OCI-LY1 (cell line): ENCODE measurements around the gene TMEM62.

Experiments used
- EZH2 ChIP-seq: fragments of 200-600 bp; sonication (generic), shearing (Covaris generic); IDR thresholded peaks from 2 replicates; pipeline ENCODE4 v1.8.0; 2017; ENCODE audit warnings: borderline replicate concordance, mixed run types, mild to moderate bottlenecking, antibody characterized with exemption, low read length, moderate library complexity, mixed read lengths
- TF ChIP-seq, protein P1 (sequence below): fragments of 200-600 bp; sonication (generic), shearing (Covaris generic); IDR thresholded peaks from 2 replicates; pipeline ENCODE4 v1.5.1; 2017; ENCODE audit warnings: mild to moderate bottlenecking, antibody characterized with exemption, low read length, moderate library complexity, mixed read lengths

DNA sequence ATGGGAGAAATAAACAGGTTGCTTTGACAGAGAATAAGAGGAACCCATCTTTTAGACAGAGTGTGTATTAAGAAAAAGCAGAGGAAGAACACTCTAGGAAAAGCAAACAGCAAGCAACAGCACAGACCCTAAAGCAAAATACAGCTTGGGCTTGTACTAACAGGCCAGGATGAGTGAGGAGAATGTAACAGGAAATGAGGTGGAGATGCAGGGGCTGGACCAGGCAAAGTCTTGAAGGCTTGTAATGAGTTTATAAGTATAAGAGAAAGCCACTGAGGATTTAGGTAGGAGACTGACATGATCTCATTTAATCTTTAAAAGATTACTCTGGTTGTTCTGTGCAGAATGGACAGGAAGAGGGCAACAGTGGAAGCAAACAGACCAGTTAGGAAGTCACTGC is 32.4 kb upstream of the TMEM62 start:
- TF ChIP-seq, protein P1, sequence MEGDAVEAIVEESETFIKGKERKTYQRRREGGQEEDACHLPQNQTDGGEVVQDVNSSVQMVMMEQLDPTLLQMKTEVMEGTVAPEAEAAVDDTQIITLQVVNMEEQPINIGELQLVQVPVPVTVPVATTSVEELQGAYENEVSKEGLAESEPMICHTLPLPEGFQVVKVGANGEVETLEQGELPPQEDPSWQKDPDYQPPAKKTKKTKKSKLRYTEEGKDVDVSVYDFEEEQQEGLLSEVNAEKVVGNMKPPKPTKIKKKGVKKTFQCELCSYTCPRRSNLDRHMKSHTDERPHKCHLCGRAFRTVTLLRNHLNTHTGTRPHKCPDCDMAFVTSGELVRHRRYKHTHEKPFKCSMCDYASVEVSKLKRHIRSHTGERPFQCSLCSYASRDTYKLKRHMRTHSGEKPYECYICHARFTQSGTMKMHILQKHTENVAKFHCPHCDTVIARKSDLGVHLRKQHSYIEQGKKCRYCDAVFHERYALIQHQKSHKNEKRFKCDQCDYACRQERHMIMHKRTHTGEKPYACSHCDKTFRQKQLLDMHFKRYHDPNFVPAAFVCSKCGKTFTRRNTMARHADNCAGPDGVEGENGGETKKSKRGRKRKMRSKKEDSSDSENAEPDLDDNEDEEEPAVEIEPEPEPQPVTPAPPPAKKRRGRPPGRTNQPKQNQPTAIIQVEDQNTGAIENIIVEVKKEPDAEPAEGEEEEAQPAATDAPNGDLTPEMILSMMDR: no peak
- no peak for TF ChIP-seq EZH2
